Stimulated activated naive CD8-positive, alpha-beta T cell treated with anti-CD3 and anti-CD28 coated beads, Interleukin-15, amount 100 ng/mL, for 72 hours (primary cell): ENCODE results near the gene KRTAP2-4.
"Not testable (repeated sequence)": the region's sequence is repeated elsewhere in the genome, so short reads cannot be mapped to it uniquely, and the experiment has no call there.

Source experiments
- ATAC-seq: fragments of 150-1000 bp; cut with Tn5 transposase; 2 replicates; pipeline ENCODE4 v1.10.0; 2021; ENCODE audit warnings: mild to moderate bottlenecking, moderate library complexity
- DNase-seq, 2 donors: peaks; one replicate each; pipeline ENCODE4 v3.0.0; 2021 to 2022
- H3K27ac Mint-ChIP-seq, 2 donors: one replicate each; pipeline ENCODE4 v1.8.0; 2022; ENCODE audit warnings: mild to moderate bottlenecking in 2 of 2, mixed read lengths in 2 of 2, moderate library complexity in 2 of 2
- H3K27me3 Mint-ChIP-seq: one replicate; pipeline ENCODE4 v1.8.0; 2022; ENCODE audit warnings: mixed read lengths
- H3K4me1 Mint-ChIP-seq: one replicate; pipeline ENCODE4 v1.8.0; 2022; ENCODE audit warnings: mild to moderate bottlenecking, mixed read lengths
- H3K4me3 Mint-ChIP-seq, 2 donors: one replicate each; pipeline ENCODE4 v1.8.0; 2022; ENCODE audit warnings: mild to moderate bottlenecking in 2 of 2, mixed read lengths in 2 of 2, moderate library complexity in 1 of 2
- H3K9me3 Mint-ChIP-seq, 2 donors: one replicate each; pipeline ENCODE4 v1.8.0; 2022; ENCODE audit warnings: mixed read lengths in 2 of 2

The KRTAP2-4 gene

DNA sequence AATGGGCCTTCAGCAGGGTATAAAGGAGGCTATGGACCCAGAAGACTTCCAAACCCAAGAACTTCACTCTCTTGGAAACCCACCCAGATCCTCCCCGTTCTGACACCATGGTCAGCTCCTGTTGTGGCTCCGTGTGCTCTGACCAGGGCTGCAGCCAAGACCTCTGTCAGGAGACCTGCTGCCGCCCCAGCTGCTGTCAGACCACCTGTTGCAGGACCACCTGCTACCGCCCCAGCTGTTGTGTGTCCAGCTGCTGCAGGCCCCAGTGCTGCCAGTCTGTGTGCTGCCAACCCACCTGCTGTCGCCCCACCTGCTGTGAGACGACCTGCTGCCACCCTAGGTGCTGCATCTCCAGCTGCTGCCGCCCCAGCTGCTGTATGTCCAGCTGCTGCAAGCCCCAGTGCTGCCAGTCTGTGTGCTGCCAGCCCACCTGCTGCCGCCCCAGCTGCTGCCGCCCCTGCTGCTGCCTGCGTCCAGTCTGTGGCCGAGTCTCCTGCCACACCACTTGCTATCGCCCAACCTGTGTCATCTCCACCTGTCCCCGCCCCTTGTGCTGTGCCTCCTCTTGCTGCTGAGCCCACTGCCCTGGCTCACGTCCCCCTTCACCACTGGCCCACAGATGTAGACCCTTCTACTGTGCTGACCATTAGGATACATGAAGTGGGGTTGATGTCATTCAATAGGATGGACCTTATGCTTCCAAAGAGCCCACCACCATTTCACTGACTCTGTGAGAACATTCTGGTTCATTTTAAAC lies 18.6 kb upstream of the KRTAP2-4 start, which contains the start of gene KRTAP4-7:
KRTAP4-7 (plus strand) TSS at position 51 of the 757 bp plus-strand sequence; CDS start at position 108, 57 bp downstream.
- H3K27ac Mint-ChIP-seq, ATAC-seq, H3K4me3 Mint-ChIP-seq, H3K27me3 Mint-ChIP-seq, DNase-seq, H3K4me1 Mint-ChIP-seq, H3K9me3 Mint-ChIP-seq: not testable (repeated sequence)

DNA sequence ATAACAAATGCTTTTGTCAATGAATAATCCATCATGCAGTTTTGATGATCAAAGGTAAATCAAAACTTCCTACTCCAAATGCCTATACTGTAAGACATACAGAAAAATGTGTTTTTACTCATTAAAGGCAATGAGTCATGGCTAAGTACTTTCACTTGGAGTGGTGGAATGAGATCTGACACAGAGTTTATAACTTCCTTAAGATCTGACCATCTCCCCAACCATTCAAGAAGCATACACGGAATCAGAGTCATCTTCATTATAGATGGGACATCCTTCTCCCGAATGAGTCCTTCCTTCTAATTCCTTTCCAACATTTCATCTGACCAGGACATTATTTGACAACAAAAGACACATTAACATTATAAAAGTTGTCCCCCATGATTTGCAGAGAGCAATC lies 17.7 kb upstream of the KRTAP2-4 start:
- not testable (repeated sequence) for H3K9me3 Mint-ChIP-seq, H3K4me3 Mint-ChIP-seq, H3K27ac Mint-ChIP-seq, H3K27me3 Mint-ChIP-seq, ATAC-seq, H3K4me1 Mint-ChIP-seq, DNase-seq

DNA sequence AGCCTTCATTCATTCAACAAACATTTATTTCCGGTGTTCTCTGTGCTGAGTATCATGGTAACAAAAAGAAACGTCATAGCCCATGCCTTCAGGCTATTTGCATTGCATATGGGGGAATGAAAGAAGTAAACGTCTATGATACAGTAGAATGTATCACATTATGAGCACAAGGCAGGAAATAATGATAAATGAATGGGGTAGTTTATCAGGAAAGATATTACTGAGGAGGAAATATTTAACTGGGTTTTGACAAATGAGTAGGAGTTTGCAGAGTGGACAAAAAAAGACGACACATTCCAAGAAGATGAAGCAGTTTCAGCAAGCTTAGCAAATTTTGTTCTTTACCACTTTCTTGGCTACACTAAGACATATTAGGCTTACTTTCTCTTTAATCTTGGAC lies 16.9 kb upstream of the KRTAP2-4 start:
- no peak overlapping the region for H3K4me3 Mint-ChIP-seq
- ATAC-seq (no peak), DNase-seq (no peak)
- no peaks in the 10 kb centered on the region for H3K27me3 Mint-ChIP-seq
- no peak overlapping the region for H3K27ac Mint-ChIP-seq
- no peaks in the 10 kb centered on the region for H3K9me3 Mint-ChIP-seq
- no peaks in the 10 kb centered on the region for H3K4me1 Mint-ChIP-seq

GRCh38 chr17:41076788-41077187 lies 11.1 kb upstream of the KRTAP2-4 start:
- DNase-seq, result no peak
- peaks cover 0 to 6% of the 10 kb centered on the region in 2 donors for H3K9me3 Mint-ChIP-seq
- no peak for ATAC-seq
- no peak overlapping the region for H3K4me3 Mint-ChIP-seq
- peaks cover 10% of the 10 kb centered on the region for H3K27me3 Mint-ChIP-seq
- H3K4me1 Mint-ChIP-seq, result no peaks in the 10 kb centered on the region
- no peak overlapping the region for H3K27ac Mint-ChIP-seq

DNA sequence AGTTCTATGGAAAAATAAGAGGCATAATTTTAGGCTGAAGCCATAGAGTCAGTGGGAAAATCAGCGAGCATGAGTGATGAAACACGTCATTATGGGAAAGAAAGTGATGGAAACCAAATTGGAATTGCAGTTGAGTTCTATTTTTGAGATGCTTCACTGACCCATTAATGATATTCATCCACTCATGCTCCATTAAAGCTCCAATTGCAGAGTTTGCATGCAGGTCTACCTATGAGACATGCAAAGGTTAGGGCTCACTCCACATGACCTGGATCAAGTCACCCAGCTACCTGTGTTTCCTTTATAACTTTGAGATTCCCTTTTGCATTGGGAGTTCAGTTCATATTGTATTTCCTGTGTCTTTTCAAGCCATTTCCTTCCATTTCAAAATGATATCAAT lies 8.0 kb upstream of the KRTAP2-4 start:
- H3K27ac Mint-ChIP-seq, result no peak overlapping the region
- DNase-seq (no peak), ATAC-seq (no peak)
- H3K4me1 Mint-ChIP-seq, result no peaks in the 10 kb centered on the region
- peaks cover 10% of the 10 kb centered on the region for H3K27me3 Mint-ChIP-seq
- no peak overlapping the region for H3K4me3 Mint-ChIP-seq
- peaks cover 0 to 6% of the 10 kb centered on the region in 2 donors for H3K9me3 Mint-ChIP-seq

DNA sequence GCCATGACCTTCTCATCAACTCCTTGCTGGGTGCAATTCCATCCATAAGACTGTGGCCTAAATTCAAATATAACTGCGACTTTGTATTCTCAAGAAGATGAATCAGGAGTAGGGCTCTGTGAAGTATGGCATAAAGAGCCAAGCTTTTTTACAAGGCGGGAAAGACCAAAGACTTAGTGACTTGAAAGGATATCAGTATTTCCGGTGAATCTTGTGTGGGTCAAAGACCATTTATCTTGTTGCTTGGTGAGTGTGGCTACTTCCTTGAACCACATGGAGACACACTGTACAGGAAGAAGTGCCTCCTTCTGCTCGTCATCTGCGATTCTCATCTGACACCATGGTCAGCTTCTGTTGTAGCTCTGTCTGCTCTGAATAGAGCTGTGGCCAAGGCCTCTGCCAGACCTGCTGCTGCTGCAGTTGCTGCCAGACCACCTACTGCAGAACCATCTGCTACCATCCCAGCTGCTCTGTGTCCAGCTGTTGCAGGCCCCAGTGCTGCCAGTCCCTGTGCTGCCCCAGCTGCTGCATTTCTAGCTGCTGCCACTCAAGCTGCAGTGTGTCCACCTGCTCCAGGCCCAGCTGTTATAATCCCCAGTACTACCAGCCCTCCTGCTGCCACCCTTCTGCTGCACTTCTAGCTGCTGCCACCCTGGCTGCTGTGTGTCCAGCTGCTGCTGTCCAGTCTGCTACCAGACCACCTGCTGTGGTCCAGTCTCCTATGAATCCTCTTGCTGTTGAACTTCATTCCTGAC lies 6.1 kb upstream of the KRTAP2-4 start:
- Mint-ChIP-seq H3K4me3 (no peak overlapping the region), H3K9me3 (peaks cover 0 to 5% of the 10 kb centered on the region in 2 donors), H3K27ac (peak overlapping the region in 1 of 2 donors; percentile 55), H3K27me3 (peaks cover 10% of the 10 kb centered on the region), H3K4me1 (no peaks in the 10 kb centered on the region)
- ATAC-seq (no peak), DNase-seq (no peak)

DNA sequence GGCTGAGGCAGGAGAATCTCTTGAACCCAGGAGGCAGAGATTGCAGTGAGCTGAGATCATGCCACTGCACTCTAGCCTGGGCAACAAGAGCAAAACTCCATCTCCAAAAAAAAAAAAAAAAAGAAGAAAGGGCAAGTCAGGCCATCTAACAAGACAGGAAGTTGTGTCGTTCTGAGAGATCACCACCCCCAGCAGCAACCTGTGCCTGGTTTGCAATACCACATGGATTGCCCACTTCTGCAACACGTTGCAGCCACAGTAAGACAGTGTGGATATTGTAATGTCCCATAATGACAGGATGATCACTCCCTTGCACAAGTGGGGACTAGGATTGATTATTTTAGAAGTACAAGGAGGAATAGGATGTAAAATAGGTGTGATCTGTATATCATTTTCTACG lies 3.4 kb upstream of the KRTAP2-4 start:
- H3K4me1 Mint-ChIP-seq, result peaks cover 6% of the 10 kb centered on the region
- ATAC-seq, result no peak

GRCh38 chr17:41067281-41067680 lies 1.6 kb upstream of the KRTAP2-4 start:
- no peak for DNase-seq

More for the DNA sequence above, 3.4 kb upstream of the KRTAP2-4 start:
- no peaks in the 10 kb centered on the region for H3K27me3 Mint-ChIP-seq
- no peak overlapping the region for H3K4me3 Mint-ChIP-seq
- H3K27ac Mint-ChIP-seq, result no peak overlapping the region
- no peak for DNase-seq
- H3K9me3 Mint-ChIP-seq, result no peaks in the 10 kb centered on the region

GRCh38 chr17:41065016-41065689 lies 526 bp downstream of the KRTAP2-4 start:
- H3K4me1 Mint-ChIP-seq, H3K4me3 Mint-ChIP-seq, DNase-seq, H3K9me3 Mint-ChIP-seq, ATAC-seq, H3K27ac Mint-ChIP-seq: not testable (repeated sequence)
- H3K27me3 Mint-ChIP-seq, result peaks cover 11% of the 10 kb centered on the region

More at GRCh38 chr17:41067281-41067680, 1.6 kb upstream of the KRTAP2-4 start:
- Mint-ChIP-seq H3K9me3 (no peaks in the 10 kb centered on the region), H3K27me3 (no peaks in the 10 kb centered on the region), H3K4me1 (peaks cover 6% of the 10 kb centered on the region), H3K27ac (no peak overlapping the region), H3K4me3 (no peak overlapping the region)
- ATAC-seq, result no peak

DNA sequence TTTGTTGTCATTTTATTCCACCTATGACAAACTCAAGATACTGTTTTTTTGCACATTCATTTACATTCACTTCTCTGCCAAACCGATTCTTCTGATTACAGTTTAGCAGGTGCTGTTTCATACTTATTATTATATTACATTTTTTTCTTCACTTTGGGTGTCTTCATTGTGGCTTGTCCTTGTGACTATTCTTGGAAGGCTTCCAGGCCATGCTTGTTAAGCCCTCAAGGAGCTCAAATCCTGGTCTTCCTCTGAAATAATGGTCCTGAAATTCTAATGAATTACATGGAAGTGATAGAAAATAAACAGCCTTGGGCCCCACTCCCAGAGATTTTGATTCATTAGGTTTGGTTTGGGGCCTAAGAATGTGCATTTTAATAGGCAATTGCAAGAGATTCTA lies 1.4 kb downstream of the KRTAP2-4 start:
- DNase-seq, result no peak
- no peak for ATAC-seq
- Mint-ChIP-seq H3K27me3 (peaks cover 20% of the 10 kb centered on the region), H3K4me1 (peaks cover 6% of the 10 kb centered on the region), H3K9me3 (no peaks in the 10 kb centered on the region), H3K4me3 (no peak overlapping the region), H3K27ac (no peak overlapping the region)

GRCh38 chr17:41063449-41063848 lies 2.2 kb downstream of the KRTAP2-4 start:
- peaks cover 28% of the 10 kb centered on the region for H3K27me3 Mint-ChIP-seq
- H3K4me1 Mint-ChIP-seq, result peaks cover 6% of the 10 kb centered on the region
- H3K9me3 Mint-ChIP-seq, result no peaks in the 10 kb centered on the region
- H3K4me3 Mint-ChIP-seq, result no peak overlapping the region
- ATAC-seq (no peak), DNase-seq (no peak)
- H3K27ac Mint-ChIP-seq, result no peak overlapping the region

DNA sequence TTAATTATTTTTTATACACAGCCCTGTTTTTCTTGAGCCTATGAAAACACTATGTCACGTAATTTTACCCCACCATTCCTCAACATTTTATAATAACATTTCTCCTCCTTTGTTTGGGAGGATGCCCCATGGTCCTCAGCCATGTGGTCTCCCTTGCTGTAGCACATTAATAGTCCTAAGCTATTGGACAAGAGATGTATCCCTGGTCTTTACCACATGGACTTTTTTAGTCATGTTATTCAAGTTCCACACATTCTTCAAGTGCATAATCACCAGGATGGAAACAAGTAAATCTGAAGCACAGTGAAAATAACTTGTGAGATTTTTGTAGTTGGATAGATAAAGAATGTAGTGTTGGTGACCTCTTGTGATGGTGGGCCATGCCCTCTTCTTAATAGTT lies 3.7 kb downstream of the KRTAP2-4 start:
- Mint-ChIP-seq H3K9me3 (peaks cover 5 to 6% of the 10 kb centered on the region in 2 donors), H3K27me3 (peaks cover 30% of the 10 kb centered on the region), H3K4me3 (no peak overlapping the region), H3K4me1 (peaks cover 6% of the 10 kb centered on the region), H3K27ac (no peak overlapping the region)
- DNase-seq (no peak), ATAC-seq (no peak)

DNA sequence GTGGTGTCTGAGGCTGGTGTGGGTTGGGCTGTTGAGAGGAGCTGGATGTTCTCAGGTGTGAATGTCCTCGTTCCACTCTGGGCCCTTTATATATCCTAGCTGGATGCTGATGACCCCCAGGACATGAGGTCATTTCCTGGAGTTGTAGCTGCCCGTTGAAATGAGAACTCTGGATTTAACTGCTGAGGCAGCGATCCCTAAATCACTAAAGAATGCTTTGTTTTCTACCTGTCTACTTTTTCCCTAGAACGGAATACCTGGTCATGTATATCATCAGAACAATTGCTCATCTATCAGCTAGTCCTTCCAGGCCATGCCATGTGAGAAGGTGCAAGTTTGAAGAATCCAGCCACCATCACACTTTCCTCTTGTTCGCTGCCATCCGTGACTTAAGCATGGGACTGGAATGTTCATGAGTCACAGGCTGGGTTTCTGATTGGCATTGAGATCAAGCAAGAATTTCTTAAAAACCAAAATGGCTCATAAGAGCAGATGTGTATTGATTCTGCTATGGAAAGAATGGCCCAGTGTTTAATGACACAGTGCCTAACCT lies 5.6 kb downstream of the KRTAP2-4 start, which contains the start of gene KRTAP2-3:
KRTAP2-3 (minus strand) TSS at position 63 of the 553 bp plus-strand sequence. CDS start 64 bp downstream, outside the sequence.
- no peak within 1 kb of the TSS for H3K4me3 Mint-ChIP-seq
- H3K27ac Mint-ChIP-seq, result no peak within 1 kb of the TSS
- H3K9me3 Mint-ChIP-seq, result peaks cover 5 to 6% of the 10 kb centered on the region in 2 donors
- DNase-seq, result no peak
- no peaks in the 10 kb centered on the region for H3K4me1 Mint-ChIP-seq
- H3K27me3 Mint-ChIP-seq, result peaks cover 30% of the 10 kb centered on the region
- ATAC-seq, result no peak

GRCh38 chr17:41059276-41060051 lies 6.2 kb downstream of the KRTAP2-4 start:
- H3K9me3 Mint-ChIP-seq, DNase-seq, ATAC-seq, H3K27ac Mint-ChIP-seq, H3K4me1 Mint-ChIP-seq, H3K4me3 Mint-ChIP-seq: not testable (repeated sequence)
- peaks cover 30% of the 10 kb centered on the region for H3K27me3 Mint-ChIP-seq

DNA sequence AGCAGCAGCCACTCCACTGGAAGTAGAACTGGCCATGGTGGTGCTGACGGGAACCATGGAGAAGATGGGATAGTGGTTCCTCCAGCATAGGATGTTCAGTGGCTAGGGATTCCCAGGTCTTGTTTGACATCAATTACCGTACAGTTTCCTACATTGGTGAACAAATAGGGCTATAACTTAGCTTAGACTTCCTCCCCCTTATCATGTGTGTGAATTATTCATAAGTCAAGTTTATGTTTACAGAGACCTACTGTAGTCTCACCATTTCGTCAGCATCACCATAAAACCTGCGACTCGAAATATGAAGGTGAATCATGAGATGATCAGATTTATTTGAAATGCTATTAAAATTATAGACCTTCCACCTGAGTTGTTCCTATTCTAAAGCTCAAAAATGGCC lies 6.9 kb downstream of the KRTAP2-4 start:
- no peak overlapping the region for H3K4me3 Mint-ChIP-seq
- peaks cover 30% of the 10 kb centered on the region for H3K27me3 Mint-ChIP-seq

More for the DNA sequence above, 6.9 kb downstream of the KRTAP2-4 start:
- Mint-ChIP-seq H3K27ac (no peak overlapping the region), H3K4me1 (no peaks in the 10 kb centered on the region), H3K9me3 (peaks cover 5 to 6% of the 10 kb centered on the region in 2 donors)
- ATAC-seq (no peak), DNase-seq (no peak)
